H9 (cell line): ENCODE measurements around the gene ASXL1. TPM values are rescaled to one million over a fixed set of nuclear protein-coding genes. Genes with fewer than 3 reads are reported as not detected.

Experiments used
- DNase-seq: peaks from one replicate; pipeline ENCODE4 v3.0.0-alpha.2; 2017
- H2AFZ ChIP-seq: one replicate; pipeline ENCODE4 v1.6.1; 2013; ENCODE audit warnings: mild to moderate bottlenecking, low read length, control low read depth, moderate library complexity
- H2AK5ac ChIP-seq: 2 replicates; pipeline ENCODE4 v1.6.1; 2013; ENCODE audit warnings: low read length, control low read depth, mixed read lengths; ENCODE audit not compliant: insufficient read length
- H2BK120ac ChIP-seq: one replicate; pipeline ENCODE4 v1.6.1; 2013; ENCODE audit warnings: low read depth, mild to moderate bottlenecking, low read length, control low read depth, inconsistent platforms; ENCODE audit not compliant: poor library complexity, severe bottlenecking
- H2BK12ac ChIP-seq: 2 replicates; pipeline ENCODE4 v1.6.1; 2013; ENCODE audit warnings: low read length, control low read depth, mixed read lengths, low read depth; ENCODE audit not compliant: insufficient read length
- H2BK15ac ChIP-seq: 2 replicates; pipeline ENCODE4 v1.6.1; 2013; ENCODE audit warnings: low read depth, low read length, control low read depth
- H2BK20ac ChIP-seq: one replicate; pipeline ENCODE4 v1.6.1; 2013; ENCODE audit warnings: low read depth, mild to moderate bottlenecking, low read length, control low read depth, inconsistent platforms; ENCODE audit not compliant: poor library complexity, severe bottlenecking
- H2BK5ac ChIP-seq: 2 replicates; pipeline ENCODE4 v1.6.1; 2013; ENCODE audit warnings: low read length, control low read depth, mixed read lengths; ENCODE audit not compliant: insufficient read length
- H3K14ac ChIP-seq: 2 replicates; pipeline ENCODE4 v1.6.1; 2013; ENCODE audit warnings: low read length, control low read depth; ENCODE audit not compliant: insufficient read depth
- H3K18ac ChIP-seq: 2 replicates; pipeline ENCODE4 v1.6.1; 2013; ENCODE audit warnings: low read depth, mild to moderate bottlenecking, mixed read lengths, low read length, control low read depth; ENCODE audit not compliant: insufficient read length
- H3K23ac ChIP-seq: 2 replicates; pipeline ENCODE4 v1.6.1; 2013; ENCODE audit warnings: low read length, control low read depth, mixed read lengths, low read depth; ENCODE audit not compliant: insufficient read length
- H3K23me2 ChIP-seq: 2 replicates; pipeline ENCODE4 v1.6.1; 2013; ENCODE audit warnings: low read depth, mild to moderate bottlenecking, mixed read lengths, low read length, control low read depth; ENCODE audit not compliant: insufficient read length, poor library complexity, severe bottlenecking
- H3K27ac ChIP-seq: 2 replicates; pipeline ENCODE4 v1.5.1; 2013; ENCODE audit warnings: low read length, control low read depth, mixed read lengths, low read depth; ENCODE audit not compliant: insufficient read length
- H3K27me3 ChIP-seq: 2 replicates; pipeline ENCODE4 v1.6.1; 2013; ENCODE audit warnings: low read length, control low read depth, inconsistent platforms; ENCODE audit not compliant: insufficient read depth
- H3K4ac ChIP-seq: 2 replicates; pipeline ENCODE4 v1.6.1; 2013; ENCODE audit warnings: low read depth, mild to moderate bottlenecking, control low read depth, inconsistent platforms, low read length, moderate library complexity
- H3K4me1 ChIP-seq: 2 replicates; pipeline ENCODE4 v1.6.1; 2013; ENCODE audit warnings: low read length, control low read depth, inconsistent platforms; ENCODE audit not compliant: insufficient read depth
- H3K4me2 ChIP-seq: 2 replicates; pipeline ENCODE4 v1.6.1; 2013; ENCODE audit warnings: low read length, control low read depth, mixed read lengths; ENCODE audit not compliant: insufficient read length, insufficient read depth
- H3K56ac ChIP-seq: 2 replicates; pipeline ENCODE4 v1.6.1; 2013; ENCODE audit warnings: low read depth, mild to moderate bottlenecking, mixed read lengths, low read length, control low read depth; ENCODE audit not compliant: insufficient read length
- H3K79me1 ChIP-seq: 2 replicates; pipeline ENCODE4 v1.6.1; 2013; ENCODE audit warnings: low read depth, mild to moderate bottlenecking, moderate library complexity, low read length, control low read depth, inconsistent platforms; ENCODE audit not compliant: insufficient read depth, poor library complexity, severe bottlenecking
- H3K79me2 ChIP-seq: 2 replicates; pipeline ENCODE4 v1.6.1; 2013; ENCODE audit warnings: low read length, control low read depth, inconsistent platforms; ENCODE audit not compliant: insufficient read depth
- H3K9ac ChIP-seq: 2 replicates; pipeline ENCODE4 v1.6.1; 2013; ENCODE audit warnings: low read length, control low read depth, mixed read lengths; ENCODE audit not compliant: insufficient read length; ENCODE audit errors: extremely low read depth
- H3K9me3 ChIP-seq: one replicate; pipeline ENCODE4 v1.6.1; 2013; ENCODE audit warnings: low read depth, low read length, inconsistent platforms; ENCODE audit not compliant: control insufficient read depth
- H3T11ph ChIP-seq: one replicate; pipeline ENCODE4 v1.6.1; 2013; ENCODE audit warnings: mild to moderate bottlenecking, low read length, control low read depth, inconsistent platforms
- H4K20me1 ChIP-seq: one replicate; pipeline ENCODE4 v1.6.1; 2013; ENCODE audit not compliant: control insufficient read depth, insufficient read length, insufficient read depth
- H4K5ac ChIP-seq: 2 replicates; pipeline ENCODE4 v1.6.1; 2013; ENCODE audit warnings: low read depth, mild to moderate bottlenecking, mixed read lengths, low read length, control low read depth; ENCODE audit not compliant: insufficient read length
- H4K8ac ChIP-seq: replicated peaks from 2 replicates; pipeline ENCODE4 v1.6.1; 2013; ENCODE audit warnings: low read length, control low read depth, mixed read lengths, low read depth; ENCODE audit not compliant: insufficient read length
- H4K91ac ChIP-seq: 2 replicates; pipeline ENCODE4 v1.6.1; 2013; ENCODE audit warnings: low read depth, mild to moderate bottlenecking, moderate library complexity, mixed read lengths, low read length, control low read depth; ENCODE audit not compliant: insufficient read length
- H3K27ac Mint-ChIP-seq, 3 experiments: 2 replicates in 2 of 3; 3 replicates in 1 of 3; pipeline ENCODE4 v1.8.0; 2020 to 2021; ENCODE audit warnings: mixed read lengths in 3 of 3, mild to moderate bottlenecking in 1 of 3, moderate library complexity in 1 of 3
- H3K27me3 Mint-ChIP-seq: 2 replicates; pipeline ENCODE4 v1.8.0; 2021; ENCODE audit warnings: low read depth, mild to moderate bottlenecking, moderate library complexity, mixed read lengths
- H3K36me3 Mint-ChIP-seq, 3 experiments: 2 replicates in 2 of 3; 3 replicates in 1 of 3; pipeline ENCODE4 v1.8.0; 2020 to 2021; ENCODE audit warnings: low read depth in 3 of 3, mixed read lengths in 3 of 3; ENCODE audit not compliant: insufficient read depth in 1 of 3
- H3K4me1 Mint-ChIP-seq, 2 experiments: 2 replicates each; pipeline ENCODE4 v1.8.0; 2020; ENCODE audit warnings: mixed read lengths in 2 of 2
- H3K4me3 Mint-ChIP-seq, 2 experiments: 2 replicates in 1 of 2; 3 replicates in 1 of 2; pipeline ENCODE4 v1.8.0; 2020 to 2021; ENCODE audit warnings: mild to moderate bottlenecking in 2 of 2, mixed read lengths in 2 of 2, moderate library complexity in 1 of 2
- H3K9me3 Mint-ChIP-seq, 2 experiments: 2 replicates in 1 of 2; 3 replicates in 1 of 2; pipeline ENCODE4 v1.8.0; 2020; ENCODE audit warnings: mild to moderate bottlenecking in 2 of 2, mixed read lengths in 2 of 2, moderate library complexity in 1 of 2
- WGBS: extraction: QIAGEN DNeasy Blood & Tissue Kit; methylation state at CpG from one replicate; pipeline ENCODE4 v1.1.7; 2013; ENCODE audit warnings: missing lambda C conversion rate, low lambda C conversion rate, mixed read lengths; ENCODE audit not compliant: insufficient read length; ENCODE audit errors: extremely low coverage; 5-methylcytosine and 5-hydroxymethylcytosine counted together
- total RNA-seq: library from RNA; stranded (reverse); gene quantifications from 2 replicates; pipeline ENCODE4 v1.2.1, GENCODE V29; 2021
- TF ChIP-seq, protein P1 (sequence below): fragments of 200-600 bp; sonication (generic); conservative IDR thresholded peaks from 3 replicates; pipeline ENCODE4 v1.8.0; 2021; ENCODE audit warnings: antibody characterized with exemption, mild to moderate bottlenecking

ASXL1 gene
- total RNA-seq, 1 experiment from 2014 or later, result 39.5 TPM

DNA sequence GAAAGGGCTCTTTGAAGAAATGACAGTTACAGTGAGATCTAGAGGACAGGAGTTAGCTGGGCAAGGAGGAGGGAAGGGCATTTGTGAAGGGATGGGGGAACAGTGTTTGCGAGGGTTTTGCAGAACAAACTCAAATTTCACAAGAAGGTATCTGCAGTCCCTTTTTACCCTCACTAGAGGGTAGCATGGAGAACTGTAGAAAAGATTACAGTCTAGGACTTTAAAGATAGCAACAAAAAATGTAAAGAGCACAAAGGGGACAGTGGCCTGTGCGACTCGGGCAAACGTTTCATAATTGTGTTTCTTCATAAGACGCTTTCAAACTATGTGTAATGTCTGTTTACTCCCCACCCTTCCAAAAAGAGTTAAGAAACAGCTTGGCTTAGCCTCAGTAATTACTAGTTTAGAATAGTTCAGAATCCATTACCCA, 21.2 kb upstream of the ASXL1 start:
- Histone ChIP-seq H4K20me1 (no peaks in the 10 kb centered on the region), H4K5ac (no peak overlapping the region), H2BK5ac (no peak overlapping the region), H3K79me1 (no peaks in the 10 kb centered on the region), H3K18ac (no peak overlapping the region), H3K14ac (no peak overlapping the region), H3K56ac (no peak overlapping the region), H3K4ac (no peak overlapping the region), H3K4me2 (no peak overlapping the region), H3K79me2 (no peaks in the 10 kb centered on the region), H2BK20ac (no peak overlapping the region), H3K27ac (no peak overlapping the region), H2BK120ac (no peak overlapping the region), H3T11ph (no peak overlapping the region), H3K23ac (no peak overlapping the region), H3K4me1 (peaks cover 3% of the 10 kb centered on the region; the same call in 1 of the 2 replicates), H2AK5ac (no peak overlapping the region), H2AFZ (no peak overlapping the region), H3K27me3 (no peaks in the 10 kb centered on the region), H3K9ac (no peak overlapping the region), H3K9me3 (no peaks in the 10 kb centered on the region), H2BK15ac (no peak overlapping the region), H3K23me2 (no peaks in the 10 kb centered on the region), H4K91ac (no peak overlapping the region), H4K8ac (no peak overlapping the region), H2BK12ac (no peak overlapping the region)
- DNase-seq, result no peak
- no peak overlapping the region for H3K4me3 Mint-ChIP-seq
- H3K27ac Mint-ChIP-seq, result no peak overlapping the region
- H3K9me3 Mint-ChIP-seq, result no peaks in the 10 kb centered on the region
- H3K27me3 Mint-ChIP-seq, result peaks cover 2% of the 10 kb centered on the region
- H3K36me3 Mint-ChIP-seq, result peaks cover 0 to 5% (median 3%) of the 10 kb centered on the region in 3 experiments; a peak in 4 of 7 replicates
- no CpG with 5 or more reads among the region's 5 CpGs for WGBS
- H3K4me1 Mint-ChIP-seq, result peaks cover 5 to 9% of the 10 kb centered on the region in 2 experiments
- TF ChIP-seq, protein P1, sequence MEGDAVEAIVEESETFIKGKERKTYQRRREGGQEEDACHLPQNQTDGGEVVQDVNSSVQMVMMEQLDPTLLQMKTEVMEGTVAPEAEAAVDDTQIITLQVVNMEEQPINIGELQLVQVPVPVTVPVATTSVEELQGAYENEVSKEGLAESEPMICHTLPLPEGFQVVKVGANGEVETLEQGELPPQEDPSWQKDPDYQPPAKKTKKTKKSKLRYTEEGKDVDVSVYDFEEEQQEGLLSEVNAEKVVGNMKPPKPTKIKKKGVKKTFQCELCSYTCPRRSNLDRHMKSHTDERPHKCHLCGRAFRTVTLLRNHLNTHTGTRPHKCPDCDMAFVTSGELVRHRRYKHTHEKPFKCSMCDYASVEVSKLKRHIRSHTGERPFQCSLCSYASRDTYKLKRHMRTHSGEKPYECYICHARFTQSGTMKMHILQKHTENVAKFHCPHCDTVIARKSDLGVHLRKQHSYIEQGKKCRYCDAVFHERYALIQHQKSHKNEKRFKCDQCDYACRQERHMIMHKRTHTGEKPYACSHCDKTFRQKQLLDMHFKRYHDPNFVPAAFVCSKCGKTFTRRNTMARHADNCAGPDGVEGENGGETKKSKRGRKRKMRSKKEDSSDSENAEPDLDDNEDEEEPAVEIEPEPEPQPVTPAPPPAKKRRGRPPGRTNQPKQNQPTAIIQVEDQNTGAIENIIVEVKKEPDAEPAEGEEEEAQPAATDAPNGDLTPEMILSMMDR, result peak; percentile 67
